Cerebellar cortex (tissue), 1 donor: ENCODE results near the gene SEMA4F.
"Not testable (repeated sequence)": the region's sequence is repeated elsewhere in the genome, so short reads cannot be mapped to it uniquely, and the experiment has no call there.

Experiments
- DNase-seq: peaks from one replicate; pipeline ENCODE4 v3.0.0-alpha.2; 2015; ENCODE audit warnings: low spot score

Gene SEMA4F

GRCh38 chr2:74653985-74654882 is at the start of gene SEMA4F:
Gene SEMA4F, plus strand, starts transcription at chr2:74654247. Its CDS starts 130 bp downstream, at chr2:74654377.
- DNase-seq = peak; percentile 99

- DNase-seq = peak; percentile 15
Measured at GRCh38 chr2:74606927-74607326, 47.1 kb upstream of the SEMA4F start.

- no peak for DNase-seq
Measured at GRCh38 chr2:74617122-74617521, 36.9 kb upstream of the SEMA4F start.

- no peak for DNase-seq
Measured at GRCh38 chr2:74618410-74619083, 35.5 kb upstream of the SEMA4F start.

- DNase-seq = no peak
Measured at GRCh38 chr2:74619651-74620297, 34.3 kb upstream of the SEMA4F start.

GRCh38 chr2:74620671-74621070 is 33.4 kb upstream of the SEMA4F start:
- DNase-seq = no peak

GRCh38 chr2:74625658-74626425 is 28.2 kb upstream of the SEMA4F start:
- peak; percentile 18 for DNase-seq

GRCh38 chr2:74628538-74629105 is 25.4 kb upstream of the SEMA4F start:
- DNase-seq = no peak

GRCh38 chr2:74630454-74630853 is 23.6 kb upstream of the SEMA4F start:
- not testable (repeated sequence) for DNase-seq

GRCh38 chr2:74632209-74632938 is 21.7 kb upstream of the SEMA4F start:
- DNase-seq = peak; percentile 23

GRCh38 chr2:74632939-74633312 is 21.1 kb upstream of the SEMA4F start:
- DNase-seq = no peak

- no peak for DNase-seq
Measured at GRCh38 chr2:74639550-74639949, 14.5 kb upstream of the SEMA4F start.

GRCh38 chr2:74645344-74645743 is 8.7 kb upstream of the SEMA4F start:
- DNase-seq = no peak

GRCh38 chr2:74646201-74646600 is 7.8 kb upstream of the SEMA4F start:
- no peak for DNase-seq

- no peak for DNase-seq
Measured at GRCh38 chr2:74646834-74647482, 7.1 kb upstream of the SEMA4F start.

GRCh38 chr2:74648009-74648443 is 6.0 kb upstream of the SEMA4F start, which contains the start of gene M1AP:
Gene M1AP, minus strand, starts transcription at chr2:74648330. Its CDS starts 8,055 bp downstream, at chr2:74640275.
- DNase-seq = no peak

GRCh38 chr2:74653589-74653984 is 460 bp upstream of the SEMA4F start:
- no peak for DNase-seq

GRCh38 chr2:74655579-74655978 is 1.5 kb downstream of the SEMA4F start:
- DNase-seq = no peak

- peak; percentile 6 for DNase-seq
Measured at GRCh38 chr2:74658516-74658915, 4.5 kb downstream of the SEMA4F start.

- no peak for DNase-seq
Measured at GRCh38 chr2:74659462-74659861, 5.4 kb downstream of the SEMA4F start.
